ENCODE data around the gene EPOP.

GRCh38 chr17:38693700-38694329, 19.1 kb upstream of the EPOP start:
- TF ChIP-seq ZNF101 (CRISPR knock-in tag; IDR thresholded peaks at IDR 0.05; ENCODE audit: borderline replicate concordance, low read depth) (no peak), GATAD2A (CRISPR knock-in tag; IDR thresholded peaks at IDR 0.05) (0 out of 2 replicates have a peak, but pooled peaks have one; percentile 19), HNRNPLL (IDR thresholded peaks at IDR 0.05; ENCODE audit: low read depth, low read length, poor library complexity, severe bottlenecking) (peak; percentile 51)
